Activated CD4-positive, alpha-beta T cell treated with anti-CD3 and anti-CD28 coated beads, Interleukin-2, amount 10 ng/mL, durations not matched to agents 24 days and 14 days (primary cell): ENCODE results near the gene LAMTOR4. TPM values are rescaled to one million over a fixed set of nuclear protein-coding genes. Genes with fewer than 3 reads are reported as not detected.
A peak's percentile ranks its signal among the peaks of the same experiment; 100 is the strongest.

Experiments used
- DNase-seq: peaks from one replicate; pipeline ENCODE4 v3.0.0; 2022
- H3K27ac Mint-ChIP-seq: one replicate; pipeline ENCODE4 v1.8.0; 2022; ENCODE audit warnings: mild to moderate bottlenecking, mixed read lengths
- H3K27me3 Mint-ChIP-seq: one replicate; pipeline ENCODE4 v1.8.0; 2022; ENCODE audit warnings: mixed read lengths
- H3K36me3 Mint-ChIP-seq: one replicate; pipeline ENCODE4 v1.8.0; 2022; ENCODE audit warnings: low read depth, mild to moderate bottlenecking, mixed read lengths
- H3K4me1 Mint-ChIP-seq: one replicate; pipeline ENCODE4 v1.8.0; 2021; ENCODE audit warnings: mixed read lengths
- H3K4me3 Mint-ChIP-seq: one replicate; pipeline ENCODE4 v1.8.0; 2022; ENCODE audit warnings: mild to moderate bottlenecking, moderate library complexity, mixed read lengths
- H3K9me3 Mint-ChIP-seq: one replicate; pipeline ENCODE4 v1.8.0; 2021; ENCODE audit warnings: mixed read lengths
- intact Hi-C: fragments of 100-400 bp; cut with micrococcal nuclease; formaldehyde crosslinking; loops from one replicate; pipeline ENCODE4 v1.15.1; 2023
- total RNA-seq: library from RNA; stranded (reverse); gene quantifications from 2 replicates; pipeline ENCODE4 v1.2.3, GENCODE V29; 2022

Gene LAMTOR4
- total RNA-seq, 1 donor from 2014 or later = 123 TPM

- no peak for DNase-seq
- H3K27me3 Mint-ChIP-seq = no peaks in the 10 kb centered on the region
- intact Hi-C loops = no loop called here
- no peaks in the 10 kb centered on the region for H3K9me3 Mint-ChIP-seq
- no peak overlapping the region for H3K4me3 Mint-ChIP-seq
- peaks cover 51% of the 10 kb centered on the region for H3K36me3 Mint-ChIP-seq
- H3K27ac Mint-ChIP-seq = no peak overlapping the region
- H3K4me1 Mint-ChIP-seq = peaks cover 46% of the 10 kb centered on the region
Measured at GRCh38 chr7:100152937-100153666, 4.4 kb downstream of the LAMTOR4 start.

GRCh38 chr7:100153708-100154535 lies 5.2 kb downstream of the LAMTOR4 start:
- H3K4me3 Mint-ChIP-seq = no peak overlapping the region
- H3K4me1 Mint-ChIP-seq = peaks cover 39% of the 10 kb centered on the region
- no peaks in the 10 kb centered on the region for H3K27me3 Mint-ChIP-seq
- DNase-seq = no peak
- intact Hi-C loops = no loop called here
- H3K36me3 Mint-ChIP-seq = peaks cover 47% of the 10 kb centered on the region
- no peaks in the 10 kb centered on the region for H3K9me3 Mint-ChIP-seq
- no peak overlapping the region for H3K27ac Mint-ChIP-seq

GRCh38 chr7:100154651-100155491 lies 6.2 kb downstream of the LAMTOR4 start:
- intact Hi-C loops = no loop called here
- H3K27me3 Mint-ChIP-seq = no peaks in the 10 kb centered on the region
- H3K4me3 Mint-ChIP-seq = no peak overlapping the region
- H3K4me1 Mint-ChIP-seq = peaks cover 43% of the 10 kb centered on the region
- H3K27ac Mint-ChIP-seq = no peak overlapping the region
- DNase-seq = no peak
- no peaks in the 10 kb centered on the region for H3K9me3 Mint-ChIP-seq
- peaks cover 46% of the 10 kb centered on the region for H3K36me3 Mint-ChIP-seq

GRCh38 chr7:100155553-100156317 lies 7.0 kb downstream of the LAMTOR4 start:
- intact Hi-C loops = no loop called here
- Mint-ChIP-seq H3K27me3 (no peaks in the 10 kb centered on the region), H3K27ac (no peak overlapping the region), H3K4me1 (peaks cover 37% of the 10 kb centered on the region), H3K9me3 (no peaks in the 10 kb centered on the region), H3K4me3 (no peak overlapping the region), H3K36me3 (peaks cover 41% of the 10 kb centered on the region)
- DNase-seq = no peak

GRCh38 chr7:100156331-100157068 lies 7.8 kb downstream of the LAMTOR4 start:
- DNase-seq = no peak
- Mint-ChIP-seq H3K4me3 (peak overlapping the region; percentile 79), H3K4me1 (peaks cover 37% of the 10 kb centered on the region), H3K9me3 (no peaks in the 10 kb centered on the region), H3K36me3 (peaks cover 41% of the 10 kb centered on the region), H3K27ac (peak overlapping the region; percentile 73), H3K27me3 (no peaks in the 10 kb centered on the region)
- intact Hi-C loops = no loop called here

- intact Hi-C loops = no loop called here
- Mint-ChIP-seq H3K27ac (peak overlapping the region; percentile 73), H3K9me3 (no peaks in the 10 kb centered on the region), H3K4me1 (peaks cover 35% of the 10 kb centered on the region), H3K27me3 (no peaks in the 10 kb centered on the region), H3K4me3 (peak overlapping the region; percentile 79), H3K36me3 (peaks cover 37% of the 10 kb centered on the region)
- no peak for DNase-seq
Measured at GRCh38 chr7:100157069-100157333, 8.3 kb downstream of the LAMTOR4 start.

GRCh38 chr7:100157334-100158228 lies 8.9 kb downstream of the LAMTOR4 start:
- Mint-ChIP-seq H3K4me1 (peaks cover 30% of the 10 kb centered on the region), H3K36me3 (peaks cover 32% of the 10 kb centered on the region), H3K27ac (peak overlapping the region; percentile 73), H3K27me3 (no peaks in the 10 kb centered on the region), H3K9me3 (no peaks in the 10 kb centered on the region), H3K4me3 (peak overlapping the region; percentile 79)
- intact Hi-C loops = loop anchor here (1.0 to 2.0 kb wide), 3 partner anchors 9 to 57 kb away; partner anchors contain the start of genes AP4M1, GAL3ST4, LAMTOR4 and MCM7
- DNase-seq = no peak

GRCh38 chr7:100158229-100159098 lies 9.7 kb downstream of the LAMTOR4 start, which contains the start of gene TRAPPC14:
TRAPPC14 (minus strand) TSS chr7:100158723; CDS start chr7:100158499, 224 bp downstream.
- DNase-seq = peak; percentile 98
- intact Hi-C loops = loop anchor here (1.0 to 2.0 kb wide), 3 partner anchors 10 to 58 kb away; partner anchors contain the start of genes AP4M1, GAL3ST4, LAMTOR4 and MCM7
- Mint-ChIP-seq H3K9me3 (no peaks in the 10 kb centered on the region), H3K27ac (peak within 1 kb of the TSS; percentile 78), H3K4me1 (peaks cover 35% of the 10 kb centered on the region), H3K4me3 (peak within 1 kb of the TSS; percentile 85), H3K27me3 (no peaks in the 10 kb centered on the region), H3K36me3 (peaks cover 28% of the 10 kb centered on the region)

GRCh38 chr7:100159099-100159623 lies 10.4 kb downstream of the LAMTOR4 start:
- Mint-ChIP-seq H3K9me3 (no peaks in the 10 kb centered on the region), H3K4me1 (peaks cover 39% of the 10 kb centered on the region), H3K27ac (peak overlapping the region; percentile 78), H3K27me3 (no peaks in the 10 kb centered on the region), H3K36me3 (peaks cover 22% of the 10 kb centered on the region), H3K4me3 (peak overlapping the region; percentile 85)
- intact Hi-C loops = loop anchor here (2.0 kb wide), 1 partner anchor 58 kb away; the partner anchor contains the start of genes AP4M1 and MCM7
- DNase-seq = no peak

GRCh38 chr7:100160067-100160466 lies 11.3 kb downstream of the LAMTOR4 start:
- no peaks in the 10 kb centered on the region for H3K27me3 Mint-ChIP-seq
- no peak overlapping the region for H3K4me3 Mint-ChIP-seq
- H3K9me3 Mint-ChIP-seq = no peaks in the 10 kb centered on the region
- peaks cover 40% of the 10 kb centered on the region for H3K4me1 Mint-ChIP-seq
- no peak overlapping the region for H3K27ac Mint-ChIP-seq
- intact Hi-C loops = no loop called here
- no peak for DNase-seq
- peaks cover 20% of the 10 kb centered on the region for H3K36me3 Mint-ChIP-seq

GRCh38 chr7:100163006-100163531 lies 14.4 kb downstream of the LAMTOR4 start:
- H3K9me3 Mint-ChIP-seq = no peaks in the 10 kb centered on the region
- peaks cover 51% of the 10 kb centered on the region for H3K4me1 Mint-ChIP-seq
- H3K4me3 Mint-ChIP-seq = peak overlapping the region; percentile 50
- no peaks in the 10 kb centered on the region for H3K27me3 Mint-ChIP-seq
- intact Hi-C loops = no loop called here
- DNase-seq = peak; percentile 73
- H3K27ac Mint-ChIP-seq = peak overlapping the region; percentile 71
- no peaks in the 10 kb centered on the region for H3K36me3 Mint-ChIP-seq
